ENCODE data around the gene WDHD1. TPM values are rescaled to one million over a fixed set of nuclear protein-coding genes. Genes with fewer than 3 reads are reported as not detected.
"Not testable (repeated sequence)": the region's sequence is repeated elsewhere in the genome, so short reads cannot be mapped to it uniquely, and the experiment has no call there.

WDHD1 gene
- total and polyA plus RNA-seq, 9 donors = 1.2 to 4.2 (median 2.5) TPM

DNA sequence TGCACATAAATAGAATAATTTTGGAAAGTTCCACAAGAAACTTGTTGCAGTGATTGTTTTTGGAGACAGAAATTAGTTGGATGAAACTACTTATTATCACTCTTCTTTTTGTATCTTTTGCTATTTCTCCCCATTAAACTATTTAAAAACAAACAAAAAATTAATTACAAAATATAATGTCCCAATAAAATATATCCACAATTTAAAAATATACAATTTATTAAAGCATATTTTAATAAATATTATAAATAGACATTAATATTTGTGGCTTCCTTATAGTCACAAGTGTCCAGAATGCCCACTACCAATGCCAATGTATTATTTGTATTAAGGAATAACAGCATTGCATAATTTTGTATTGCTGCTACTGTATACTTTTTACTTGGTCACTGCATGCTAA lies 71.8 kb downstream of the WDHD1 start:
- TF ChIP-seq POLR2A (IDR thresholded peaks at IDR 0.05) = no peak
- no peak for TF ChIP-seq EP300 (IDR thresholded peaks at IDR 0.05)
- TF ChIP-seq CTCF (IDR thresholded peaks at IDR 0.05) = no peak
- H3K4me3 ChIP-seq = no peak overlapping the region
- no peaks in the 10 kb centered on the region for H3K4me1 ChIP-seq (ENCODE audit: insufficient read depth)
- no peaks in the 10 kb centered on the region for H3K9me3 ChIP-seq
- no peaks in the 10 kb centered on the region for H3K27me3 ChIP-seq
- intact Hi-C loops (cut with DNase I) = no loop called here
- H3K27ac ChIP-seq = no peak overlapping the region
- no peak for DNase-seq
- no peaks in the 10 kb centered on the region for H3K36me3 ChIP-seq

DNA sequence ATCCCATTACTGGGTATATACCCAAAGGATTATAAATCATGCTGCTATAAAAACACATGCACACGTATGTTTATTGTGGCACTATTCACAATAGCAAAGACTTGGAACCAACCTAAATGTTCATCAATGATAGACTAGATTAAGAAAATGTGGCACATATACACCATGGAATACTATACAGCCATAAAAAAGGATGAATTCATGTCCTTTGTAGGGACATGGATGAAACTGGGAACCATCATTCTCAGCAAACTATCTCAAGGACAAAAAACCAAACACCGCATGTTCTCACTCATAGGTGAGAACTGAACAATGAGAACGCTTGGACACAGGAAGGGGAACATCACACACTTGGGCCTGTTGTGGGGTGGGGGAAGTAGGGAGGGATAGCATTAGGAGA lies 73.3 kb downstream of the WDHD1 start:
- H3K9me3 ChIP-seq; H3K4me3 ChIP-seq; intact Hi-C loops (cut with DNase I); H3K4me1 ChIP-seq (ENCODE audit: insufficient read depth); H3K36me3 ChIP-seq; H3K27ac ChIP-seq; DNase-seq; H3K27me3 ChIP-seq: not testable (repeated sequence)
- WGBS, 3 donors = 91 to 97% (median 97%) methylated on average over 3 of the region's 3 CpGs

GRCh38 chr14:54952803-54953202 lies 74.1 kb downstream of the WDHD1 start:
- intact Hi-C loops (cut with DNase I); H3K36me3 ChIP-seq; DNase-seq; H3K27me3 ChIP-seq; H3K4me1 ChIP-seq (ENCODE audit: insufficient read depth); H3K9me3 ChIP-seq; H3K4me3 ChIP-seq; H3K27ac ChIP-seq: not testable (repeated sequence)
- WGBS, 3 donors = 93 to 96% (median 94%) methylated on average over 1 of the region's 1 CpG

DNA sequence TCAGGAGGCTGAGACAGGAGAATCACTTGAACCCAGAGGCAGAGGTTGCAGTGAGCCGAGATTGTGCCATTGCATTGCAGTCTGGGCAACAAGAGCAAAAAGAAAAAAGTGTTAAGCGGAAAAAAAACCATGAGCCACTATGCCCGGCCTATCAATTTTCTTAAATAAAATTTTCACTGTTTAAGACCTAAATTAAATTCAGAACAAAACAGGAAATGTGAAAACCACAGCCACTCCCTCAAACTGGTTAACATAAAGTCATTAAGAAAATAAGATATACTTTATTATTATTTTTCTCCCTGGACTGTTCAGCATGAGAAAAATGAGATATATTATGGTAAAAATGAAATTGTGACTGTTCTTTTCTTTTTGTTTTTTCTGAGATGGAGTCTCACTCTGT lies 79.7 kb downstream of the WDHD1 start:
- H3K9me3 ChIP-seq = no peaks in the 10 kb centered on the region
- intact Hi-C loops (cut with DNase I) = no loop called here
- DNase-seq = no peak
- H3K4me1 ChIP-seq (ENCODE audit: insufficient read depth) = no peaks in the 10 kb centered on the region
- 95 to 98% (median 97%) methylated on average over 3 of the region's 3 CpGs for WGBS, 3 donors
- H3K27ac ChIP-seq = no peak overlapping the region
- no peaks in the 10 kb centered on the region for H3K36me3 ChIP-seq
- H3K4me3 ChIP-seq = no peak overlapping the region
- no peaks in the 10 kb centered on the region for H3K27me3 ChIP-seq
- TF ChIP-seq EP300 (IDR thresholded peaks at IDR 0.05) (no peak), POLR2A (IDR thresholded peaks at IDR 0.05) (no peak), CTCF (IDR thresholded peaks at IDR 0.05) (no peak)

DNA sequence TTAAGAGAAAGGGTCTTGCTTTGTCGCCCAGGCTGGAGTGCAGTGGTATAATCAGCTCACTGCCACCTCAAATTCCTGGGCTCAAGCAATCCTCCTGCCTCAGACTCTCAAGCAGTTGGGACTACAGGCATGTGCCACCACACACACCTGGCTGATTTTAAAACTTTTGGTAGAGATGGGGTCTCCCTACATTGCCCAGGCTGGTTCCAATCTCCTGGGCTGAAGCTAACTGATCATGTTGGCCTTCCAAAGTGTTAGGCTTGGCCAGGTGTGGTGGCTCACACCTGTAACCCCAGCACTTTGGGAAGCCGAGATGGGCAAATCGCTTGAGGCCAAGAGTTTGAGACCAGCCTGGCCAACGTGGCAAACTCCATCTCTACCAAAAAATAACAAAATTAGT lies 80.4 kb downstream of the WDHD1 start:
- Histone ChIP-seq H3K4me3 (no peak overlapping the region), H3K4me1 (ENCODE audit: insufficient read depth) (no peaks in the 10 kb centered on the region), H3K36me3 (no peaks in the 10 kb centered on the region), H3K27ac (no peak overlapping the region), H3K9me3 (no peaks in the 10 kb centered on the region), H3K27me3 (no peaks in the 10 kb centered on the region)
- no peak for DNase-seq
- TF ChIP-seq EP300 (IDR thresholded peaks at IDR 0.05) = no peak
- TF ChIP-seq POLR2A (IDR thresholded peaks at IDR 0.05) = no peak
- no peak for TF ChIP-seq CTCF (IDR thresholded peaks at IDR 0.05)
- intact Hi-C loops (cut with DNase I) = no loop called here
- WGBS, 3 donors = 95 to 99% (median 99%) methylated on average over 4 of the region's 4 CpGs

Measured in ovary (tissue), 9 donors.